Measurements from ENCODE around the gene ACACB. TPM values are rescaled to one million over a fixed set of nuclear protein-coding genes. Genes with fewer than 3 reads are reported as not detected.

Gene ACACB
- total and polyA plus RNA-seq, 2 experiments from 2014 or later: 6.2 to 15.4 TPM

DNA sequence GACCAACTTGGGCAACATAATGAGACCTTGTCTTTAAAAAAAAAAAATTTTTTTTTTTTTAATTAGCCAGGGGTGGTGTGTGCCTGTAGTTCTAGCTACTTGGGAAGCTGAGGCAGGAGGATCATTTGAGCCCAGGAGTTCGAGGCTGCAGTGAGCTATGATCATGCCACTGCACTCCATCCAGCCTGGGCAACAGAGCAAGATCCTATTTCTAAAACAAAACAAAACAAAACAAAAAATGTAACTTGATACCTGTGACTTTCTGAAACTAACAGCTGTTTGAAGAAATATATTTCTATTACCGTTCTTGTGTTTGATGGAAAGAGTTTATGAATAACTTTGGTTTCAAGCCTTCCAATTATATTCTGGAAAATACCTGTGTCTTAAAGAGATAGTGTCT is 1.7 kb upstream of the ACACB start:
- H3K27ac ChIP-seq (ENCODE audit: low read depth): no peak overlapping the region
- no peaks in the 10 kb centered on the region for H3K36me3 ChIP-seq (ENCODE audit: insufficient read depth)
- ATAC-seq (no peak), DNase-seq (ENCODE audit: low spot score) (no peak)
- H4K20me1 ChIP-seq (replicated peaks; ENCODE audit: insufficient read depth): no peaks in the 10 kb centered on the region; the same call in 1 of the 2 replicates
- no peak for TF ChIP-seq REST (IDR thresholded peaks at IDR 0.05; ENCODE audit: unreplicated experiment)
- peaks cover 9% of the 10 kb centered on the region; the same call in 1 of the 2 replicates for H3K4me1 ChIP-seq (ENCODE audit: insufficient read depth)
- H3K27me3 ChIP-seq (ENCODE audit: insufficient read depth): no peaks in the 10 kb centered on the region
- no peak overlapping the region for H3K4me2 ChIP-seq
- Mint-ChIP-seq H3K27me3 (ENCODE audit: insufficient read depth, low read depth, poor library complexity) (peaks cover 3% of the 10 kb centered on the region), H3K4me3 (no peak overlapping the region), H3K27ac (no peak overlapping the region), H3K36me3 (ENCODE audit: low read depth) (peaks cover 13% of the 10 kb centered on the region; the same call in 2 of the 3 replicates), H3K9me3 (no peaks in the 10 kb centered on the region), H3K4me1 (peaks cover 31% of the 10 kb centered on the region)
- no peaks in the 10 kb centered on the region for H3K79me2 ChIP-seq (replicated peaks; ENCODE audit: insufficient read depth)
- no peak overlapping the region for H2AFZ ChIP-seq
- H3K4me3 ChIP-seq: no peak overlapping the region
- H3F3A ChIP-seq (replicated peaks; ENCODE audit: low read depth): peaks cover 14% of the 10 kb centered on the region
- H3K9me2 ChIP-seq (ENCODE audit: insufficient read depth): no peaks in the 10 kb centered on the region

DNA sequence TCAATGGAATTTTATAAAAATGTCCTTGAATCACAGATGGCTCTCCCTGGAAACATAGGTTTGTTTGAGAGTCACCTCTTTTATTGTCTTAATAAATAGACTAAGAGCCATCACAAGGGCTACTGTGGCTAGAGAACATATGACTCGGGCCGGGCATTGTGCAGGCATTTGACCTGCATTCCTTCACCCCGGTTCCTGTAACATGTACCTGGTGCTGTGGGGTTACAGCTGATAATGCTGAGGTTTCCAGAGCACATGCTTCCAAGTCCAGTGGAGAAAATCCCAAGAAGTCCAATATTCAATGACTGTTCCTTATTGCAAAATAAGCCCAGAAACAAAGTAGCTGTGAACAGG is 1.0 kb upstream of the ACACB start:
- H3K4me3 Mint-ChIP-seq: no peak overlapping the region
- no peaks in the 10 kb centered on the region for H4K20me1 ChIP-seq (replicated peaks; ENCODE audit: insufficient read depth)
- H3K36me3 Mint-ChIP-seq (ENCODE audit: low read depth): peaks cover 5% of the 10 kb centered on the region; the same call in 2 of the 3 replicates
- no peaks in the 10 kb centered on the region for H3K79me2 ChIP-seq (replicated peaks; ENCODE audit: insufficient read depth)
- H3F3A ChIP-seq (replicated peaks; ENCODE audit: low read depth): peaks cover 6% of the 10 kb centered on the region
- H3K27me3 Mint-ChIP-seq (ENCODE audit: insufficient read depth, low read depth, poor library complexity): peaks cover 3% of the 10 kb centered on the region
- no peak overlapping the region for H3K27ac Mint-ChIP-seq
- H3K27me3 ChIP-seq (ENCODE audit: insufficient read depth): no peaks in the 10 kb centered on the region
- no peak overlapping the region for H3K27ac ChIP-seq (ENCODE audit: low read depth)
- ATAC-seq (no peak), DNase-seq (ENCODE audit: low spot score) (no peak)
- no peak overlapping the region for H3K4me2 ChIP-seq
- H3K9me2 ChIP-seq (ENCODE audit: insufficient read depth): no peaks in the 10 kb centered on the region
- H3K9me3 Mint-ChIP-seq: no peaks in the 10 kb centered on the region
- TF ChIP-seq ZNF462 (CRISPR knock-in tag; IDR thresholded peaks at IDR 0.05): no peak
- TF ChIP-seq JUNB (IDR thresholded peaks at IDR 0.05; ENCODE audit: unreplicated experiment): no peak
- TF ChIP-seq CTCF (conservative IDR thresholded peaks at IDR 0.05; ENCODE audit: low read depth in 2 of 2): no peak
- peaks cover 9% of the 10 kb centered on the region; the same call in 1 of the 2 replicates for H3K4me1 ChIP-seq (ENCODE audit: insufficient read depth)
- H2AFZ ChIP-seq: 0 out of 2 replicates have a peak overlapping the region, but pooled peaks have one; percentile 52
- no peak overlapping the region for H3K4me3 ChIP-seq
- H3K36me3 ChIP-seq (ENCODE audit: insufficient read depth): no peaks in the 10 kb centered on the region
- peaks cover 27% of the 10 kb centered on the region for H3K4me1 Mint-ChIP-seq

All from GM23338 (cell line).